ENCODE measurements around the gene GPM6B.

Gene GPM6B, protein sequence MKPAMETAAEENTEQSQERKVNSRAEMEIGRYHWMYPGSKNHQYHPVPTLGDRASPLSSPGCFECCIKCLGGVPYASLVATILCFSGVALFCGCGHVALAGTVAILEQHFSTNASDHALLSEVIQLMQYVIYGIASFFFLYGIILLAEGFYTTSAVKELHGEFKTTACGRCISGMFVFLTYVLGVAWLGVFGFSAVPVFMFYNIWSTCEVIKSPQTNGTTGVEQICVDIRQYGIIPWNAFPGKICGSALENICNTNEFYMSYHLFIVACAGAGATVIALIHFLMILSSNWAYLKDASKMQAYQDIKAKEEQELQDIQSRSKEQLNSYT

DNA sequence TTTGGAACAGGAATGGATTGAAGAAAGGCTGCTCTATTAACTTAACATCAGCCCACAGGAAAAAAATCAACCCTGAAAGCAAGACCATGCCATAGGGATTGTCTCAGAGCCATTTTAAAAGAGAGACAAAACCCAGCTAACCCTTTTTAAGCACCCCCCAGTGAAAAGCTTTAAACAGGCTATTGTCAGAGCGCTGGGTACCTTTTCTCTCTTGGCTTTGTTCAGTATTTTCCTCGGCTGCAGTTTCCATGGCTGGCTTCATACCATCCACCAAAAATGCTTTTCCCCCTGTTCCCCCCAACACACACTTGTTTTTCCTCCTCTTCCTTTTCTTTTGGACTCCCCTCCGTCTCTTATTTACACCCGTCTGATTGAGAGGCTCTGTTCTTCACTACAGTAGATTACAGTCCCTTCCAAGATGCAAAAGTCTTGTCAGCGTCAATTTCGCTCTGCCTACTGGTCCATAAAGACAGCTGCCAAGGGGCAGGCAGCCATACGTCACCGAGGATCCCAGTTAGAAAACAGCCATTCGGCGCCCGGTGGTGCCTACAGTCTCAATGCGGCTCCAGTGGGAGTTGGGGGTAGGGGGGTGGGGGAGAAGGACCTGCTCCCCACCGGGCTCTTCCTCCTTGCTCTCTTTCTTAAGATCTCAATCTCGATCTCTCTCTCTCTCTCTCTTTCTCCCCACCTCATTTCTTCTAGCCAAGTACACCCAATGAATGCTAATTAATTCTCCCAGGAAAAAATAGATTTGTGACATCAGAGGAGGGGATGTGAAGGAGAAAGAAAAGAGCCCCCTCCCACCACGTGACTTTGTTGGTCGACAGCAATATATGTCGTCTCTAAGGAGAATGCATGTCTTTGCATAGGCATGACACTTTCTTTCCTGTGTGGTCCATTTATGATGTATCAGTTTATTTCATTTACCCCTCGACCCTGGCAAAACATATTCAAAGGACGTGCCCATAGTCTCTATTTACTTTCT lies at the start of gene GPM6B:
TSS of gene GPM6B (minus strand) at position 451 of the 985 bp plus-strand sequence. CDS start at position 262, 189 bp downstream.
- DNase-seq, result no peak

DNA sequence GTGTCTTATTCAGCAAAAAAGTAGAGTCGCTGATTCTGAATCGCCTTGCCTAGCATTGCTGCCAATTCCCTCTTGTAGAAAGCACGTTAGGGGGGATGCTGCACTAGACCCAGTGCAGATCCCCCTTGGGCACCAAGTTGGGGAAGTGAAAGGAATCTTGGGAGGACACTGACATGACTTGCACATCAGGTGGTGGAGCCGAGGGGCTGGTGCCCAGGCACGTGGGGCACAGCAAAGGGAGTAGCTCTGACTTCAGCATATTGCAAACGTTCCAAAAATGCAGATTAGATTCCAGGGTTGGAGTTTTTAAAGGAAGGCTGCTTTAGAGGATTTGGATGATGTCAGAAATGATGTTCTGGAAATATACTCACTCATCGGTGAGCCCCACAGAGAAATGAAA lies 47.4 kb upstream of the GPM6B start:
- no peak for DNase-seq

DNA sequence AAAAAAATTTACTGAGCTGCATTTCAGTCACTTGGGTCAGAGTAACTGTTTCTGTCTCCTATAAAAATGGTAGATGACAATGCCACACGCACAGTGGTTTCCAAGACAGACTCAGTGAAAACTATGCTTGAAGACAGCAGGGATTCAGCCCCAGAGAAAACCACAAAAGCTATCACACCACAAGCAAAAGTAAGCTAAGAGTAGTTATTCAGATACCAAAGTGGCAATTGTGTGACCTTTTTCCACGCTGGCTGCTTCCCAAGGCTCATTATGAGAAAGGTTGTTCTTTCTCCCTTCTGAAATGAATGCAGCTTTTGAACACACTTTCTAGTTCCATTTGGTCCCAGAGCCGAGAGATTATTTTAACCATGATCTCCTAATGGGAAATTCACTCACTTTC lies 46.4 kb upstream of the GPM6B start:
- no peak for DNase-seq

DNA sequence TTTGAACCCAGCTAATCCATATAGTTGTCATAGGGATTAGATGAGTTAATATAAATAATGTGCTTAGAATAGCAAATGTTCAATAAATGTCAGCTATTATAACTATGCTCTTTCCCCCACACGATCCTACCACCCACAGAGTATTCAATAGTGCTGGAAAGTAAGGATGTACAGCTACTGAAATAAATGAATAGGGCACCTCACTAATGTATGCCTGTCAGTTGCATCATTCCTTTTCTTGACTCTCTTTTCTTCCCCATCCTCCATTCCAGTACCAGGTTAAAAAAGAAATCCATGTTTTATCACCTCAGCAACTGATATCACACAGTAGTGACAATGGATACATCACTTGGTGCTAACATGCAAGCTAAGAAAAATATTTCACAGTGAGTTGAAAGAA lies 42.8 kb upstream of the GPM6B start:
- no peak for DNase-seq

DNA sequence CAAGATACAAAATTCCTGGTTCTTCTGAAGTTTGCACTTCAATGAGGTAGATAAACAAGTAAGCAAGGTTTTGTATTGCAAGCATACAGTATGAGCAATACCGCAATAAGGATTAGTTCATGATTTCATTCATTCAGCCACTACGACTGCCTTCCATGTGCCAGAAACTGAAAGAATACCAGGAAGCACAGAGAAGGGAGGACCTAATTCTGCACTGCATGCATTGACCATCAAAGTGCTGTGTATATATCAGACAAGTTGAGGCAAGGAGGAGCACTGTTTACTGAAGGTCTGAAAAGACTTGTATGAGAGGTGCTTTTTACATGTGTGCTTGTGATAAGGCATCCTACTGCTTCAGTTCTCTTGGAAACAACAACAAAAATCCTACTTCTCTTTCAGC lies 40.9 kb upstream of the GPM6B start:
- DNase-seq, result no peak

DNA sequence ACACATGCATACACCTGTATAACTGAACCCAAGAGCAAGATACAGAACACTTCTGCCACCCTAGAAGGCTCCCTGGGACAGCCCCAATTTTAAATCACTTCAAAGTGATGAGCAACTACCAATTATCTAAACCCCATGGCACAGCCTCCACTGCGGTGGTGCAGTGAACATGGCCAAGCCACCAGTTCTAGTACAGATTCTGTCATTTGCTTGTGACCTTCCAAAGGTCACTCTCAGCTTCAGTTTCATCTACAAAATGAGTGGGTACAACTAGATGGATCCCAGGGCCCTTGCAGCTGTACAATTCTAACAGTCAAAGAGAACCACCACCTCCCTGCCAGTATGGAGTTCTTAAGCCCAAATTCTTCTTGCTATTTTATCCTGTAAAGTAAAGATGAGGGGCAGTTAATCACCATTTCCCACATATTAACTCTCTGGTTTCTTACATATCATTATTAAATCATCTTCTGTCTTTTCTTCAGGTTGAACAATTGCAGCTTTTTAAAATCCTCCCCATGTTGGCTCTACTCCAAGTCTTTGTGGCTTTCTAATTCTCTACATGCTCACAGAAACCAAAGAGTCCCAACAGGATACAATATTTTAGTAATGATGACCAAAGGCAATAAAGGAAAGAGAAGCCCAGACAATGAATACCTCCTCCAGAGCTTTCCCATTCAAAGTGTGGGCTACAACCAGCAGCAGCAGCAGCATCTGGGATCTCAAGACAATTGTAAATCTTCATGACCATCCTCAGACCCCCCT lies 39.0 kb upstream of the GPM6B start:
- no peak for DNase-seq

DNA sequence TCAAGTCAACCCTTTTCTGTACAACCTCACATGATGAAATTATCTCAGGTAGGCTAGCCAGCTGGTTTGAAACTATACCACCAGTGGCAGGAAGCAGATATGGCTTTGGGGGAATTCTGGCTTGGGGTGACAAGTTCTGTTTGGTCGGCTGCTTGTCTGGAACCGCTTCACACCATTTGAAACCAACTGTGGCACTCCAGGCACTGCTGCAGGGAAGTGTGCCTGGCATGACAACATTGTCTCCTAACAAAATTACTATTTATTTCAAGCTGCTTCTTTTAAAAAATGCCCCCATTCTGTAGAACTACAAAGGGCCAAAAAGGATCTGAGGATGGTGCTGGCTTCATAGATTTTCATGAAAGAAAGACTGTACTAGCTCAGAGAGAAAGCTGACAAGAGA lies 37.1 kb upstream of the GPM6B start:
- DNase-seq, result no peak

DNA sequence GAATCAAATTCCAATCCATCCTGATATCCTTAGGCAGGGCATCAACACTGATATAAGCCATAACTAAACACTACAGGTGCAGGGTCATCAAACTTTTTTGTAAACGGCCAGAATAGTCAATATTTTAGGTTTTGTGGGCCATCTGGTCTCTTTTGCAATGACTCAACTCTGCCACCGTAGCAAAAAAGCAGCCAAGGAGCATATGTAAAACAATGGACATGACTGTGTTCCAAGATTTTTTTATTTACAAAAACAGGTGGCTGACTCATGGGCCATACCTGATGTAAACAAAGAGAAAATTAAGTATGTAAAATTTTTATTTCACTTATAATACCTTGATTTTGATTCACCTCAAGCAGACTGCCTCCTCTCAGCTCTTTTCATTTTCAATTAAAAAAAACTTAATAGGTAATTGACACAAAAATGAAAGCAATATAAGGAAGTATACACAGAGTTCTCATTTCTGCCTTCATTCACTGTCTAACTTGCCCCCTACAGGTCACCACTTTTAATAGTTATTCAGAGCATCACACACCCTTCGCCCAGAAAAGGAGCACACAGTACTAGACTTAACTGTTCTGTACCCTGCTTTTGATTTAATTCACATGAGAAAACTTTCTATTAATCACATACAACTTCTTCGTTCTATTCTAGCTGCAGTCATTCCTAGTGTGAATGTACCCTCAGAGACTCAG lies 35.3 kb upstream of the GPM6B start:
- DNase-seq, result no peak

DNA sequence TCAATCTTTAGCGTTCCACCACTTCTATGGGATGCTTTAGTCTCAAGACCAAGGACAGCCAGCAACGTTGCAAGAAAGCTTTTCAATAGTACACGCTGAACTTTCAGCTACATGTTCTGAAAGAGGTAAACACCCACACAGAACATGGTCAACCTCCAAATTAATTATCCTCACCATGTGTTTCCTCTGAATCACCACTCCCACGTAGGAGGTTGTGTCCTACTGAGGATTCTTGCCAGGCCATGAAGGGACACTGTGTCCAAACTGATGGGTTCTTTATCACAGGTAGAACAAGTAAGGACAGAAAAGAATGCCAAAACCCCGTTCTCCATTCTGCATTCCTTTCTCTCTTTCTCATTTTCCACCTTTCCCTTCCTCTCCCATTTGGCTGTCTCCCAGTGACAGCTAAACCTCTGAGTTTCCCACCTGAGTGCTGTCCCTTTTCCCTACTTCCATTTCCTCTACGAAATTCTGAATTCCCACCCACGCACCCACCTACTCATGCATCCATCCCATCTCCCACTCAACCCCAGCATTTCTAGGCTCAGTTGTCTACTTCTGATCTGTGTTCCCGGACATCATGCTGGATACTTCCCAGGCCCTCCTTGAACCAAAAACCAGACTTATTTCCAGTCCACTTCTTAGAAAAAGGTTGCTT lies 29.0 kb upstream of the GPM6B start:
- no peak for DNase-seq

DNA sequence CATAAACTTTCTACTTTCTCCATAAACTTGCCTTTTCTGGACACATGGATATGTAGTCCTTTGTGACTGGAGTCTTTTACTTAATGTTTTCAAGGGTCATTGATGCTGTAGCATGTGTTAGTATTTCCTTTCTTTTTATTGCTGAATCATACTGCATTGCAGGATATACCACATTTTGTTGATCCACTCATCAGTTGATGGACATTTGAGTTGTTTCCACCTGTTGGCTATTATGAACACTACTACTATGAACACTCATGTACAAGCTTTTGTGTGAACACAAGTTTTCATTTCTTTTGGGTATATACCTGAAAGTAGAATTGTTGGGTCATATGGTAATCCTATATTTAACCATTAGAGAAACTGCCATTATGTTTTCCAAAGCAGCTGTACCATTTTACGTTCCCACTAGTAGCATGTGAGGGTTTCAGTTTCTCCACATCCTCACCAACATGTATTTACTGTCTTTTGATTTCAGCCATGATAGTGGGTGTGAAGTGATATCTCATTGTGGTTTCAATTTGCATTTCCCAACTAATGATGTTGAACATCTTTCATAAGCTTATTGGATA lies 26.3 kb upstream of the GPM6B start:
- DNase-seq, result no peak

DNA sequence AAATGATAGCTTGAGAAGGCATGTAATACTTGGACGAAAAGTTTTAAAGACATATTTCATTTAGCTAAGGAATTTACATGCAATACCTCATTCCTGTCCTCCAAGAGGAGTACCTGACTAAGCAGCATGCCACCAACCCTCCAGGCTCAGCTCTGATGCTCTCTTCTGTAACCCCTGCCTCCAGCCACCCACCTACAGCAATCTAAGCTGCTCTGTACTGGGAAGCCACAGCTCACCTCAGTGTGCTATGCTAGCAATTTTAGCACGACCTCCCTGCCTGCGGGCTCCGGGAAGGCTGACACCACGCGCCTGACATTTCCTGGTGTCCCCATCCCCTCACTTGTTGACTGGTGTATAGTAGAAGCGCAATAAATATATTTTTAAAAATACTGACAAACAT lies 23.2 kb upstream of the GPM6B start:
- no peak for DNase-seq

DNA sequence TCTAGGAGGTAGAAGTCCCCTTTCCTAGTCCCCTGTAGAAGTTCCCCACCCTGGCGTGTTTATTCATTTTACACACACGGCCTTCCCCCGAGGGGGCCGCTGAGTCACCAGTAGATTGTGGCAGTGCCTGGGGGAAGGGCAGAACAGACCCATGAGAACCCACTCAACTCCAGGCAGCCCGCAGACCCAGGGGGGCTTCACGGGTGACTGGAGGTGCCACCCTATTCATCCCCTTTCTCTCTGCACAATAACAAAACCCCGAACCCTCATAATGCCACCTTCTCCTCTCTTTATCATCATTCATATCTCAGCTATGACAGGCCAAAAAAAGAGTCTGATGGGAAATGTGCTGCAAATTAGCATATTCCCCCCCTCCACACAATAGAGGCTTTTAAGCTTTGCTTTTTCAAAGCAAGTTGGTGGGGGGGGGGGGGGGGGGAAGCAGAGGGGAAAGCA lies 20.4 kb upstream of the GPM6B start:
- DNase-seq, result no peak

DNA sequence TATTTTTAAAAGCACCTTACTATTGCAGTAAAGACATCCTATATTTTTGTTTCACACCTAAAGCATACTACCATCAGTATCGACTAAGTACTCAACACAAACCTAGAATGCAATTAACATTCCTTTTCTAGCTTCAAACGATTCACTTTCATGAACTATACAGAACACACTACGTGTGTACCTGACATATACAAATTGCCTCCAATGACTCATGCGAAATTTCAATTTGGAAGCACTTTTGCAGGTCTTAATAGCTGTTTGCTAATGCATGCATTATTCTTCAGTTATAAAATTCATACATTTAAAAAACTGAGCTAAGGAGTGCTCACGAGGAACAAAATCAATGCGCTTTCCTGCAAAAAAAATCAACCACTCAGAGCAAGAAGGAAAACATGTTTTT lies 19.7 kb upstream of the GPM6B start:
- DNase-seq, result no peak

DNA sequence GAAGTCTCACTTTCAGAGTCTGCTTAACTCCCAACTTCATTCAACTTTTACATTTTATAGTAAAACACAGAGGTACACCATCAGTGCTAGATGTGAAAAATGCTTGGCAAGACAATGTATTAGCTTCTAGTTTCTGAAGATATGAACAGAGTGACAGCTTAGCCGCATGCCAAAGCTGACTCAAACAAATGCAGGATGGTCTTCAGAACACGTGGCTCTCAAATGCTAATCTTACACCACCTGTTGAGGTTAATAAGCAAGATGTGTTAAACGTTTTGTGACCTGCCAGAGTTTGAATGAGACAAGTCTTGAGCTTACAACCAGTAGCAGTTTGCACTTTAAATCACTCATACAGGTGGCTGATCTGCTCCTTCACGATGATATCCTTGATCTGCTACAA lies 18.9 kb upstream of the GPM6B start:
- no peak for DNase-seq

DNA sequence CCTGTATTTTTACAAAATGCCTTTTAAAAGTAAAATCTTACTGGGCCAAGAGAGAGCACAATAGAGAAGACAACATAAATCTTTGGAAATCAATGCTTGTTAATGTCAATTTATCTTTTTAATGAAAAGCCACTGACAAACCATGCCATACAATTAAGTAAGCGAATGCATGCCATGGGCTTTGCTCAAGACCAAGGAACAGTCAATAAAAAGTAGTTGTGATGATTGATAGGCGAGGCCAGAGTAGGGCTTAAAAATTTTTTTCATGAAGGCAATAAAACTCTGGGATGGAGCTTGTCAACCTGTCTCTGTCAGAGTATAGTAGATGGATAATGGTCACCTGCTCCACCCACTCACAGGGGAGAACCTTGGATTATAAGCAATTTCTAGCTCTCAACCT lies 17.5 kb upstream of the GPM6B start:
- no peak for DNase-seq

DNA sequence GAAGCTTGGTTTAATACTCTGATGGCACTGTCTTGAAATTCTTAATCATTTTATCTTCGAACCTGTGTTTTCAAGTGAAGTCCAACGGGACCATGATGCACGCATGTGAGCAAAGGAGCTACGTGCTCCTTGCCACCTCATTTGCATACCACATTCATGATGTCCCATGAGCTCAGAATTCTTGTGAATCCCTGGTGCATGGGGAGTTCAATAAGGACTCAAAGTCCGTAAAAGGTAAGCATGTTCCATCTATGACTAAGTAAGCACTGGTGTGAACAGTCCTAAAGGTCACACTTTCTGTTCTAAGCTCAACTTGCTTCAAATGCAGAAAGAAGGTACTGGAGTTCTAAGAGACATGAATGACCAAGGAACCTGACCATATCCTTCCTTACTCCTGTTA lies 13.1 kb upstream of the GPM6B start:
- DNase-seq, result no peak

DNA sequence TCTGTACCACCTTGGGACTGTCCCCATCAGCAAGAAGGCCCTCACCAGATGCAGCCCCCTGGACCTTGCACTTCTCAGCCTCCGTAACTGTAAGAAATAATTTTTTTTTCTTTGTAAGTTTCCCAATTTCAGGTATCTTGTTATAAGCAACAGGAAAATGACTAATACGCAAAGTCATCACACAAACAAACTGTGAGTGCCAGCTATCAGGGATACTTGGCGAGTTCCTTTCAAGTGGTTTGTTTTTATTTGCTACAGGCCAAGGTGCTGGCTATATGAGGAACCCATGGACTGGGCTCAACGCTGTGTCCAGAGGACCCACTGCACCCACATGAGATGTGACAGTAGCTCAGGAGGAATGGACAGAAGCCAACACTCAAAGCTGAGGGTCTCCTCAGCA lies 11.5 kb upstream of the GPM6B start:
- DNase-seq, result no peak

DNA sequence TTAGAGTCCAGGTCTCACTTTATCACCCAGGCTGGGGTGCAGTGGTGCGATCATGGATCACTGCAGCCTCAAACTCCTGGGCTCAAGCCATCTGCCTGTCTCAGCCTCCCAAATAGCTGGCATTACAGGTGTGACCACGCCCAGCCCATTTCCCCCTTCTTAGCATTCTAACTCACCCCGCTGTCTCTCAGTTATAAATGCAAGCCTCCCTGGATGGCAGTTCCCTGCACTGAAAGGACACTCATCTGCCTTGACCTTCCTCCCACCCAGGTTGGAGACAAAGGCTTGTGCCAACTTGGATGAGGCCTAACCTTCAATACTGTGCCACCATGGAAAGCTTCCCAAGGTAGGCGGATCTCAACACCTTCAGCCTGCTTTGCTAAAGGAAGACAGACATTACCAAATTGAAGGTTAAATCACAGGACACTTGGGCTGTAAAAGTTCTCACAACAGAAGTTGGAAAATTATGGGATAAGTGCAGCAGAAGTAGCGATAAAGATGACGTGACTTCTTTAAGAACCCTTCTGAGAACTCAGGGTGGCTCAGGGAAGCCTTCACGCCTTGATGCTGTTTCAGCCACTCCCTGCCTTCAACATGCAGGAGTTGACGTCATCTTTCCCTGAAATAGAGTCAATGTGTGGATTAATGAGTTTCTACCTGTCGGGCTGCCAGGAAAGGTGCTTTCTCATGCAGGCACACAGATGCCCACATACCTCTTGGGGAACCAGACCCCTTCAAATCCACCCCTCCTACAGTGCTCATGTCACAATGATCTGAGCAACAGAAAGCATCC lies 10.6 kb upstream of the GPM6B start:
- no peak for DNase-seq

DNA sequence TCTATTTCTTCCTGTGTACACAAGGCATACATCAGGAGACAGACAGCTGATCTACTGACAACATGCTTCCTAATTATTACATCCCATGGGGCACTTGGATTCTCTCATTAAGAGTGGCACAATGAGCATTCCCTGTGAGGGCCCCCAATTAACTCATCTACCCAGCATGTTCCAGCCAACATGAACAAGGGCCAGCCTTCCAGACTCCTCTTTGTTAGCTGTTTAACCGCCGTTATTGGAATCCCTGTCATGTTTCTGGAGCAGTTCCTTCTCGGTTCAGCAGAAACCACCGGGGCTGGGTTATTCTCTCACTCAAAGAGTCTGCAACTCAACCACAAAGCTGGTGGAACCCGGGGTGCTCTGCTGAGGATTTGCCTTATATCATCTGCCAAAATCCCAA lies 9.9 kb upstream of the GPM6B start:
- no peak for DNase-seq

DNA sequence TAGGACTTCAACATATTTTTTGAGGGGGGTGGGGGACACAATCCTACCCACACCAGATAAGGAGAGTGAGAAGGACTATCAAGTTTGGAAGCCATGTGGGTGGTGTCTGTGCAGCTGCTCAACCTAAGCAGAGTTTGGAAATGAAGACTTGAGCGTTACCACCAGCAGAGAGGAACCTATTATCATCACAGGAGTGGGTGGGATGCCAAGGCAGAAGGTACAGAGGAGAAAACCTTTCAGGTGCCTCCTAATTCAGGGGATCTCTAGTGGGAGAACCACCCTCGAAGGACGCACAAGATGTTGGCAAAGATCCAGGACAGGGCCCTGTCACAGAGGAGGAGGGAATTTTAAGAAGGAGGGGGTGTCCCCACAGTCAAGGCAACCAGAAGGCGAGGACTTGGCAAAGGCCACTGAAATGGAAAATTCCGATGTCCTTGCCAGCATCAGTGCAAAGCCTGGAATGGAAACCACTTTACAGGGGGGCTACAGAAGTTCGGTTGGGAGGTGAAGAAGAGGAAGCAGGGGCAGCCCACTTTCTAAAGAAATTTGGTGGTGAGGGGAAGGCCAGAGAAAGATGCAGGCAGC lies 8.4 kb upstream of the GPM6B start:
- DNase-seq, result no peak
